Mammary epithelial cell (primary cell): ENCODE results near the gene BLVRB.
"Not testable (repeated sequence)": the region's sequence is repeated elsewhere in the genome, so short reads cannot be mapped to it uniquely, and the experiment has no call there.

Experiments used
- CTCF ChIP-seq, 2 donors: IDR thresholded peaks in 1 of 2; conservative IDR thresholded peaks in 1 of 2; 2 replicates each; pipeline ENCODE4 v1.5.1; 2011 to 2012; ENCODE audit warnings: inconsistent platforms in 2 of 2, low read length in 2 of 2, mild to moderate bottlenecking in 2 of 2, control low read depth in 1 of 2, low read depth in 1 of 2; ENCODE audit not compliant: insufficient read depth in 1 of 2; ENCODE audit errors: extremely low read depth in 1 of 2
- EZH2 ChIP-seq: IDR thresholded peaks from 2 replicates; pipeline ENCODE4 v1.6.1; 2012; ENCODE audit warnings: low read length, inconsistent platforms, borderline replicate concordance

DNA sequence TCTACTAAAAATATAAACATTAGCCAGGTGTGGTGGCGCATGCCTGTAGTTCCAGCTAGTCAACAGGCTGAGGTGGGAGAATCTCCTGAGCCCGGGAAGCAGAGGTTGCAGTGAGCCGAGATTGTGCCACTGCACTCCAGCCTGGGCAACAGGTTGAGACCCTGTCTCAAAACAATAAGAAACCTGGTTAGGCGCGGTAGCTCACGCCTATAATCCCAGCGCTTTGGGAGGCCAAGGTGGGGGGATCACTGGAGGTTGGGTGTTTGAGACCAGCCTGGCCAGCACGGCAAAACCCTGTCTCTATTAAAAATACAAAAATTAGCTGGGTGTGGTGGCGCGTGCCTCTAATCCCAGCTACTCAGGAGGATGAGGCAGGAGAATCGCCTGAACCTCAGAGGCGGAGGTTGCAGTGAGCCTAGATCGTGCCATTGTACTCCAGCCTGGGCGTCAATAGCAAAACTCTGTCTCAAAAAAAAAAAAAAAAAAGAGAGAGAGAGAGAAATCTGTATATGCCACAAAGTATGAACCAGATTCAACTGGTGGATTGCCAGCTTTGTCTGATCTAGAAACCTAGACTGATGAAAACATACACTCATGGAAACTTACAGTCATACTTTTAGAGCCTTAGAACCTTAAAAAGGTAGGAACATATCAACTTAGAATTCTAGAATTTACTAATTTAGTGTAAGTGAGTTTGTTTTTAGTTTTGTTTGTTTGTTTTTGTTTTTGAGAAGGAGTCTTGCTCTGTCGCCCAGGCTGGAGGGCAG is 10.5 kb upstream of the BLVRB start:
- TF ChIP-seq CTCF (conservative IDR thresholded peaks at IDR 0.05 in 1 of 2, IDR thresholded peaks at IDR 0.05 in 1 of 2; ENCODE audit: extremely low read depth in 1 of 2, insufficient read depth in 1 of 2, low read depth in 1 of 2, low read length in 2 of 2); EZH2: not testable (repeated sequence)
